LNCaP clone FGC (cell line): ENCODE data around the gene OOEP.

Experiments
- DNase-seq: peaks from one replicate; pipeline ENCODE4 v3.0.0-alpha.2; 2011; ENCODE audit warnings: low read depth
- H3K4me3 ChIP-seq: 2 replicates; pipeline ENCODE4 v1.5.1; 2011; ENCODE audit warnings: mild to moderate bottlenecking, low read depth, low read length, control low read depth
- CTCF ChIP-seq: IDR thresholded peaks from 2 replicates; pipeline ENCODE4 v1.5.1; 2012; ENCODE audit warnings: mild to moderate bottlenecking; ENCODE audit not compliant: control insufficient read depth, insufficient read depth; ENCODE audit errors: extremely low read depth

The OOEP gene

DNA sequence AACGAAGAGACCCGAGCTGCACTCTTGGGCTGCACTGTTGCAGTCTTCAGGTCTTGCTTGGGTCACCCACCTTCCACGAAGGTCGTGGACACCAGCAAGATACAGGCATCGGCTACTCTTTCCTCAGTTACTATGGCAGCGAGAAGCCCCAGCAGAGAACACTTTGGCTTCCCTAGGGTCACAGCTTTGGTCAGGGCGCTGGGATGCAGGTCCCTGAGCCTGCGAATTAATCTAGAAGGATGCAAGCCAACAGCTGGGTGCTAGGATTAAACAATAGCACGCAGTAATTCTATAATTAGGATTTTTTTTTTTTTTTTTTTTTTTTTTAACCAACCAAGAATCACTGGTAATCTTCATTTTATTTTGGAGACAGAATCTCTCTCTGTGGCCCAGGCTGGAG lies 5.1 kb downstream of the OOEP start:
- no peak for TF ChIP-seq CTCF
- DNase-seq, result no peak
- H3K4me3 ChIP-seq, result no peak overlapping the region

DNA sequence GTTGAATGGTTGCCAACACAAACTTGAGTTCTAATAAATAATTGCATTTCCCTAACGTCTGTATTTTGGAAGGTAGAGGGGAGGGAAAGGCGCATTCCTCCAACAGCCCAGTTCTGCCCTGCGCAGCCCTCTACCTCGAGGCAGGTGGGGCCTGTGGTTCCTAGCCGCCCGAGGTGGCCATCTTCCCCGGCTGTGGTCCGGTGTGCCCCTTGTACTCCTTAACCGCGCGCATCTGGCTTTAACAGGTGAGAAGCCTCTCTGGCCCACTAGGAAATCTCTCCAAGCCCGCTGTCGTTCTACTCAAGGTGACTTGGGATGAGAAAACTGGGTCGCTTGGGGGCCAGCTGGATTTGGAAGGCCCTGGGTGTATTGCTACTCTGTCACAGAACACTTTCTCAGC lies 5.6 kb downstream of the OOEP start:
- DNase-seq, result no peak
- no peak for TF ChIP-seq CTCF
- H3K4me3 ChIP-seq, result no peak overlapping the region

DNA sequence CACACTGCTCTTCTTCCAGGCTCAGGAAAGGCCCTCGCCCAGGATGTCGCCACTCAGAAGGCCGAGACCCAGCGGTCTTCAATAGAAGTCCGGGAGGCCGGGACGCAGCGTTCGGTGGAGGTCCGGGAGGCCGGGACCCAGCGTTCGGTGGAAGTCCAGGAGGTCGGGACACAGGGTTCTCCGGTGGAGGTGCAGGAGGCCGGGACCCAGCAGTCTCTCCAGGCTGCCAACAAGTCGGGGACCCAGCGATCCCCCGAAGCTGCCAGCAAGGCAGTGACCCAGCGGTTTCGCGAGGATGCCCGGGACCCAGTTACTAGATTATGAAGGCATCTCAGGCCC lies 6.2 kb downstream of the OOEP start:
- no peak for TF ChIP-seq CTCF
- no peak overlapping the region for H3K4me3 ChIP-seq
- no peak for DNase-seq

DNA sequence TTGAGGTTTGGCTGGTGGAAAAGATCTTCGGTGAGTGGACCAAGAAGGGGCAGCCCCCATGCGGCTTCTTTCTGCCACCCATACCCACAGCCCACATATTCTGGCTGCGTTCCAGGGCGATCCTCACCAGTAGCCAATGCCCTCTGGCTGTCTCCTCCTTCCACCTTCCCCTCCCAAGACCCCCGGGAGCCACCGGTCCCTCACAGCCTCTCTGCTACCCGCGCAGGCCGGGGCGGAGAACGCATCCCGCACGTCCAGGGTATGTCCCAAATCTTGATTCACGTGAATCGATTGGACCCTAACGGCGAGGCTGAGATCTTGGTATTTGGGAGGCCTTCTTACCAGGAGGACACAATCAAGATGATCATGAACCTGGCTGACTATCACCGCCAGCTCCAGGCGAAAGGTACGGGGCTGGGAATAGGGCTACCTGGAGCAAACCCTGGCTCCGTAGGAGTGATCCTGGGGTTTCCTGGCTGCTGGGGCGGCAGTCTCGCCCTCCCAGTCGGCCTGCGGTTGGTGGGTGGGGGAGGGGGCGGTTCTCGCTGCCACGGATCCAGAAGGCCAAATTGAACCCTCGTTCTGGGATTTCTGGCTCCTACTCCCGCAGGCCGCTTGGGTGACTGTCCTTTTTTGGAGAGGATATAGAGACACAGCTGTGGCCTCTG lies 6.7 kb downstream of the OOEP start:
- no peak for TF ChIP-seq CTCF
- no peak for DNase-seq
- H3K4me3 ChIP-seq, result no peak overlapping the region

DNA sequence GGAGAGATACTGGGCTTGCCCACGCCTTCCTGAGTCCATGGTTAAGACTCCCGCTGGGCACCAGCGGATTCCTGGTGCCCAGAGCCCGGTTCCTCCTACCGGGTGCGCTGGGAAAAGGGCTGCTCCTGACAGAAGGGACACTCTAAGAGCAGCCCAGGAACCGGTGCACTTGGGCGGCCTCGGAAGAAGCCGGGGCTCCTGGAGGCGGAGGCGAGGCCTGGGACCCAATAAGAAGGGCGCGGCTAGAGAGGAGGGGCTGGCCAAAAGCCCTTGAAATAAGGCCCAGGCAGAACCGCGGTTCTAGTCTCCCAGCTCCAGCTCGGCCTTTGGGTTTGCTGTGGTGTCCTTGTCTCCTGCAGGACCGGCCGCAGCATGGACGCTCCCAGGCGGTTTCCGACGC lies 7.3 kb downstream of the OOEP start, which contains the start of gene KHDC3L:
KHDC3L (plus strand) TSS at position 301 of the 400 bp plus-strand sequence; CDS start at position 373, 72 bp downstream.
- no peak within 1 kb of the TSS for H3K4me3 ChIP-seq
- no peak for DNase-seq
- no peak for TF ChIP-seq CTCF

DNA sequence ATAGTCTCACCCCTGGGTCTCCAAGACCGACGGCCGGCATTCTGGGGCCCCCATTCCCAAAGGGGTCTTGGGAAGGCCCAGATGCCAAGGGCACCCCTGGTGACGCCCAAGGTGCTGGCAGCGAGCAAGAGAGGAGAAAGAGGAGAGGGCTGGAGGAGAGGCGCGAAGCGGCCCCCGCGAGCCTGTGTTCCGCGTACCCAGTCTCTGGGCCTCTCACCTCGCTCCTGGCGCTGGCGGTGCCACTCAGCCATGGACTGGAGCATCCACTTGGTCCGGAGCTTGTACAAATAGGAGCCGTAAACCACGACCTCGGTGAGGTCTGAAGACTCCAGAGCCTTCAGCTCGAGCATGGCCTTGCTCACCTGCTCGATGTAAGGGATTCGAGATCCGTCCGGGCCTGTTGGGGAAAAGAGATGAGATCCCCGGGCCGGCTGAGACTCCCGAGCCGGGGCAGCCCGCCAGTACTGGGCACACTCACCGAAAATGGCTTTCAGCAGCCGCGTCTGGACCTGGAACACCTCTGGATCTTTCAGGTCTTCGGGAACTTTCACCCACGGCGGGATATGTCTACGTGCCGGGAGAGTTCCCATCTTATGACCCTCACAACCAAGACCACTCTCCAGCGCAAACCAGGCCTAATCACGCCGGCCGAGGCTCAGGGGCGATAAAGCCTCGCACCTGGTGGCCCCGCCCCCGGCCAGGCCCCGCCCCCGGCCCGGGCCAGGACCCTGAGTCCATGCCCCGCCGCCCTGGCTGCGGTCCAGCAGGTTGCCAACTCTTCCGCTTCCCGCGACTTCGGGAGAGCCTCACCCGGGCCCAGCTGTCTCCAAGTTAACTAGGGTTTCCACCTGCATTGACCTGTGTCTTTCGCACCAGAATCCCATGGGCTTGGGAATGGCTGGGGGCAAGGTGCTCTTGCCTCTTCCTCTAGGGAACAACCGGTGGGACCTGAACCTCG lies 15.8 kb downstream of the OOEP start, which contains the start of gene DPPA5:
DPPA5 (minus strand) TSS at position 641 of the 958 bp plus-strand sequence; CDS start at position 590, 51 bp downstream.
- DNase-seq, result no peak
- no peak within 1 kb of the TSS for H3K4me3 ChIP-seq
- no peak for TF ChIP-seq CTCF
